ENCODE measurements around the gene ALOX15.
"Not testable (repeated sequence)": the region's sequence is repeated elsewhere in the genome, so short reads cannot be mapped to it uniquely, and the experiment has no call there.

The ALOX15 gene

DNA sequence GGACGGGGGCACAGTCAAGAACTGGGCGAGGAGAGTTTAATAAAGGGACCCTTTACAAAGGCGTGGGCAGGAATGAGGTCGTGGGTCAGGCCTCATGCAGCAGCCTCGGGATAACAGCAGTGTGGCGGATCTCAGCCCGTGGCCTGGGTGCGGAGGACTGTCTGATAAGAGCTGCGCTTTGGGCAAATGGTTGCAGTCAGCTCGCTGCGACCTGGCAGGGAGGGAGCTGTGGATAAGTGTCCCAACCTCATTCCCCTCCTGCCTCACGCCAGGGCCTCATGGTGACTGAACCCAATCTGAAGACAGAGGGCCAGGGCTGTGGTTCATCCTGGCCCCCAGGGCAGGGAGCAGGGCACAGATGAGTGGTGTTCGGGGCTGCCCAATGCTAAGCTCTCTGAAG lies 43.5 kb downstream of the ALOX15 start:
- Mint-ChIP-seq H3K4me3 (no peak overlapping the region), H3K36me3 (ENCODE audit: low read depth) (no peaks in the 10 kb centered on the region), H3K4me1 (ENCODE audit: low read depth) (peaks cover 5% of the 10 kb centered on the region), H3K27ac (no peak overlapping the region), H3K27me3 (peaks cover 14% of the 10 kb centered on the region), H3K9me3 (no peaks in the 10 kb centered on the region)
- no peak for DNase-seq

- Mint-ChIP-seq H3K9me3 (no peaks in the 10 kb centered on the region), H3K36me3 (ENCODE audit: low read depth) (no peaks in the 10 kb centered on the region), H3K27me3 (peaks cover 17% of the 10 kb centered on the region), H3K4me3 (no peak overlapping the region), H3K27ac (no peak overlapping the region), H3K4me1 (ENCODE audit: low read depth) (peaks cover 5% of the 10 kb centered on the region)
- DNase-seq: no peak
These were observed 44.7 kb downstream of the ALOX15 start for GRCh38 chr17:4596636-4597380.

DNA sequence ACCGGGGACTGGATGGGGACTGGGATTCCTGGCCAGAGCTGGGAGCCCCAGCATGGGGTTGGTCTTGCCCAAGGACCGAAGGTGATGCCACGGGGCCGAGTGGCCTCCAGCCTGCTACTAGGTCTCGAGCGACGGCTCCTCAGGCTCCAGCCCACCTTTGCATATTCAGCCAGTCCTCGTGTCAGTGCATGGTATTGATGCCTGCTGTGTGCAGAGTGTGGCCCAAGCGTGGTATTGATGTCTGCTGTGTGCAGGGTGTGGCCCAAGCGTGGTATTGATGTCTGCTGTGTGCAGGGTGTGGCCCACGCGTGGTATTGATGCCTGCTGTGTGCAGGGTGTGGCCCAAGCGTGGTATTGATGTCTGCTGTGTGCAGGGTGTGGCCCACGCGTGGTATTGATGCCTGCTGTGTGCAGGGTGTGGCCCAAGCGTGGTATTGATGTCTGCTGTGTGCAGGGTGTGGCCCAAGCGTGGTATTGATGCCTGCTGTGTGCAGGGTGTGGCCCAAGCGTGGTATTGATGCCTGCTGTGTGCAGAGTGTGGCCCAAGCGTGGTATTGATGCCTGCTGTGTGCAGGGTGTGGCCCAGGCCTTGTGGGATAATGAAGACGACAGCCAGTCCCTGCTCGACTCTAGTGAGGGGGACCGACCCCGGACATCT lies 45.7 kb downstream of the ALOX15 start:
- H3K4me1 Mint-ChIP-seq (ENCODE audit: low read depth); H3K27ac Mint-ChIP-seq; H3K9me3 Mint-ChIP-seq; H3K4me3 Mint-ChIP-seq; H3K36me3 Mint-ChIP-seq (ENCODE audit: low read depth); DNase-seq: not testable (repeated sequence)
- H3K27me3 Mint-ChIP-seq: peaks cover 17% of the 10 kb centered on the region

DNA sequence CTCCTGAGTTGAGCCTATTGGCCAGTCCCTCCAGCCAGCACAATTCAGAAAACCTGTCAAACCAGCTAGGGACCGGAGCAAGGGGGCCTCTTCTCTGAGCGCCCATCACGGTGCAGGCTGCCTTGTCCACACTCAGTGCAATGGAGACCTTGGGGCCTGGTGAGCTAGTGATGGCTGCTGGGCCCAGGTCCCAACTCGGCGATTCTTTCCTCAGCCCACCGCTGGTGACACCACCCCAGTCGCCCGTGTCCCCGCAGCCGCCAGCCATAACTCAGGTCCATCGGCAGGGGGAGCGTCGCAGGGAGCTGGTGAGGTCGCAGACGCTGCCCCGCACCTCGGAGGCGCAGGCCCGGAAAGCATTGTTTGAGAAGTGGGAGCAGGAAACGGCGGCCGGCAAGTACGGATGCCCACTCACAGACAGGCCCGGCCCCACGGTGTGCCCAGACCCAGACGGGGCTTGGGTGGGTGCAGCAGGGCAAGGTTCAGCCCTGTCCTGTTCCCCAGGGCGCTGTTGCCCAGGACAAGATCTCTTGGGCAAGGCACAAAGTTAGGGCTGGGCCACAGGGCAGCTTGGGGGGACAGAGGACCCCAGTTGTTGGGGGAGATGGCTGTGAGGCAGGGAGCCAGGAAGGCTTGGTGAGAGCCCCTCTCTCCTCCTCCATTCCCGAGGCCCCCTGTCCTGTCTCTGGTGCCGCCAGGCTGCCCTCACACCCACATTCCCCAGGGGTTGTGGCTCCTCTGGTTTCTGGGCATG lies 46.4 kb downstream of the ALOX15 start:
- H3K9me3 Mint-ChIP-seq: no peaks in the 10 kb centered on the region
- peaks cover 5% of the 10 kb centered on the region for H3K4me1 Mint-ChIP-seq (ENCODE audit: low read depth)
- H3K36me3 Mint-ChIP-seq (ENCODE audit: low read depth): no peaks in the 10 kb centered on the region
- DNase-seq: peak; percentile 58
- H3K27me3 Mint-ChIP-seq: peaks cover 17% of the 10 kb centered on the region
- H3K4me3 Mint-ChIP-seq: no peak overlapping the region
- H3K27ac Mint-ChIP-seq: no peak overlapping the region

- no peak overlapping the region for H3K4me3 Mint-ChIP-seq
These were observed 47.1 kb downstream of the ALOX15 start for GRCh38 chr17:4594406-4594805.

GRCh38 chr17:4593021-4593421 lies 48.5 kb downstream of the ALOX15 start:
- Mint-ChIP-seq H3K4me3 (no peak overlapping the region), H3K9me3 (no peaks in the 10 kb centered on the region), H3K27me3 (peaks cover 11% of the 10 kb centered on the region), H3K4me1 (ENCODE audit: low read depth) (peaks cover 5% of the 10 kb centered on the region), H3K27ac (no peak overlapping the region), H3K36me3 (ENCODE audit: low read depth) (no peaks in the 10 kb centered on the region)
- DNase-seq: no peak

More at GRCh38 chr17:4594406-4594805, 47.1 kb downstream of the ALOX15 start:
- Mint-ChIP-seq H3K27ac (no peak overlapping the region), H3K36me3 (ENCODE audit: low read depth) (no peaks in the 10 kb centered on the region), H3K27me3 (peaks cover 16% of the 10 kb centered on the region), H3K4me1 (ENCODE audit: low read depth) (peaks cover 5% of the 10 kb centered on the region), H3K9me3 (no peaks in the 10 kb centered on the region)
- DNase-seq: no peak

GRCh38 chr17:4592240-4593005 lies 49.1 kb downstream of the ALOX15 start:
- H3K27me3 Mint-ChIP-seq: peaks cover 11% of the 10 kb centered on the region
- peaks cover 5% of the 10 kb centered on the region for H3K4me1 Mint-ChIP-seq (ENCODE audit: low read depth)
- no peak overlapping the region for H3K4me3 Mint-ChIP-seq
- no peak overlapping the region for H3K27ac Mint-ChIP-seq
- H3K9me3 Mint-ChIP-seq: no peaks in the 10 kb centered on the region
- DNase-seq: no peak
- no peaks in the 10 kb centered on the region for H3K36me3 Mint-ChIP-seq (ENCODE audit: low read depth)

DNA sequence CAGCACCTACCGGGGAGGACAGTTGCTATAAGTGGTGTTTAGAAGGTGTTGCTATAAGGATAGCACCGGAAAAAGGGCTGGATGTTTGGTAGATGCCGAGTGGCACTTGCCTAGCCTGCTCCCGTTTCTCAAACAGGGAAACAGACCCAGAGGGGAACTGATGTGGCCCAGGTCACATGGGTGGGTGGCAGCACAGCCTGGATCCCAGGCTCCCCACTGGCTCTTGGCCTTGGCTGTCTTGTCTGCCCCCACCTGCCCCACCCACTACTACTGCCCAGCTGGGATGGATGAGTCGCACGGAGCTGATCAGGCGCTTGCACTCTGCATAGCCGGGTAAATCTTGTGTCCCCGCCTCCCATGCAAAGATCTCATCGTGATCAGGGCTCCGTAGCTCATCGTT lies 49.9 kb downstream of the ALOX15 start:
- Mint-ChIP-seq H3K27me3 (peaks cover 14% of the 10 kb centered on the region), H3K27ac (no peak overlapping the region), H3K4me1 (ENCODE audit: low read depth) (peaks cover 5% of the 10 kb centered on the region), H3K9me3 (no peaks in the 10 kb centered on the region), H3K36me3 (ENCODE audit: low read depth) (no peaks in the 10 kb centered on the region), H3K4me3 (no peak overlapping the region)
- no peak for DNase-seq

DNA sequence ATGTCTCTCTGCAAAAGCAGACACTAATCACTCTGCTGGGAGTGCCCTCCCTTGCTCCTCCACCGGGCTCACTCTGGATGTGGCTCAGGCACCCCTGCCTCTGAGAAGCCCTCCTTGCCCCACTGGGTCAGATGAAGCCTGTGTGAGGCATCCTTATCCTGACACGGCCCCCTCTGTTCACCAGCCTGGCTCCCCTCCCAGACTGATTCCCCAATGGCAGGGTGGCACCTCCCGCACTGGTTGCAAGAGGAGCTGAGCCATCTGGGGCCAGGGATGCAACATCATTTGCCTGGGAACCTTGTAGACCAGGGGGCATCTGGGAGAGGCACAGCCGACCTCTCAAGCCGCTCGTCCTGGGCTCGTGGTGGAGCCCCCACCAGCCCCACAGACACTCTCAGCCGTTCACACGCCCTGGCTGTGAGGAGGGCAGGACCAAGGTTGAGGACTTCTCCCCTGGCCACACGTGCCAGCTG lies 50.5 kb downstream of the ALOX15 start:
- no peak overlapping the region for H3K27ac Mint-ChIP-seq
- H3K9me3 Mint-ChIP-seq: no peaks in the 10 kb centered on the region
- no peak for DNase-seq
- H3K36me3 Mint-ChIP-seq (ENCODE audit: low read depth): no peaks in the 10 kb centered on the region
- H3K4me1 Mint-ChIP-seq (ENCODE audit: low read depth): peaks cover 5% of the 10 kb centered on the region
- peaks cover 19% of the 10 kb centered on the region for H3K27me3 Mint-ChIP-seq
- H3K4me3 Mint-ChIP-seq: no peak overlapping the region

- DNase-seq; H3K4me1 Mint-ChIP-seq (ENCODE audit: low read depth); H3K9me3 Mint-ChIP-seq; H3K4me3 Mint-ChIP-seq; H3K36me3 Mint-ChIP-seq (ENCODE audit: low read depth); H3K27ac Mint-ChIP-seq: not testable (repeated sequence)
- H3K27me3 Mint-ChIP-seq: peaks cover 27% of the 10 kb centered on the region
These were observed 51.4 kb downstream of the ALOX15 start for GRCh38 chr17:4590042-4590441.

DNA sequence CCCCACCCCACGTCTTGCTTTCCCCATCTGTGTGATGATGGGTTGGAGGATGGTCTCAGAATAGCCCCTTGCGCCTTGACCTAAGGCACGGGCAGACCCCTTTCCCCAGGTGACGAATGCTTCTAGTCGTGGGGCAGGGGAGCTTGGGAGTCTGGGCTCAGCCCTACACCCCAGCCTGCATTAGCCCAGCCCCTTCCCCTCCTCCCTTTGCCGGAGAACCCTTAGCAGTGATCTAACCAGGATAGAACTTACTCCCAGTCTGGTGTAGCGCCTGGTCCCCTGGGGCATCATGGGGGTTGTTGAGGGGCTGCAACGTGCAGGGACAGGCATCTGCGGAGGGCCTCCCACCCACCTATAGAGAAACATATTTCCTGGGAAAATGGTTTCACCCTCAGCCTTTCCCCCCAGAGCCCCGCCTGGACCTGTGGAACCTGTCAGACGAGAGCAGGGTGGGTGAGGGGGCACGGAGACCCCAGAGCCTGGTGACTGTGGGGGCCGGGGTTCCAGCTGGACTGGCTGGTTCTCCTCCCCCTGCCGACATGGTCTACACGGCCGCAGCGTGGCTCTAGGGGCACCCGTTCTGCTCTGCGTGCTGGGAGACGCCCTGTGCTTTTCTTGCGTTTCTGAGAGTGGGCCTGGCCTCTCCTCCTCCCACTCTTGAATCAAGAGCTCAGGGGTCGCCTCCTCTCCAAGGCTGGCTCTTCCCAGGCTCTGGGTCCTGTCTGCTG lies 52.4 kb downstream of the ALOX15 start:
- no peak for DNase-seq
- Mint-ChIP-seq H3K9me3 (no peaks in the 10 kb centered on the region), H3K27ac (no peak overlapping the region), H3K4me3 (no peak overlapping the region), H3K27me3 (peaks cover 26% of the 10 kb centered on the region), H3K4me1 (ENCODE audit: low read depth) (peaks cover 3% of the 10 kb centered on the region), H3K36me3 (ENCODE audit: low read depth) (no peaks in the 10 kb centered on the region)

DNA sequence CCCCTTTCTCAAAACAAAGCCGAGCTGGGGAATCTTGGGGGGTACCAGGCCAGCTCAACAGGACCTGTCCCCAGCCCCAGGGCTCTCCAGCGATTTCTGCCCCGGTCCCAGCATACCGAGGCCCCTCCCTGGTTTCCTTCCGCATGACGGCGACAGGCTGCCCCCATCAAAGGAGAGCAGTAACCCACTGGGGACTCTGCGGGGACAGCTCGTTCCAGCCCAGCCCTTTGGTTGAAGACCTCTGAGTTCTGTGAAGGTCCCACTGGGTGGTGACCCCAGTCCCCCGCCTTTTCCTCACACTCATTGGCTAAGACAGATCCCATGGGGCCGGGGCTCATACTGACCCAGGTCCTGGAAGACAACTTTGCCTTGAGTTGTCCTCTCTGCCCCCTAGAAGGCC lies 53.1 kb downstream of the ALOX15 start:
- Mint-ChIP-seq H3K27ac (no peak overlapping the region), H3K27me3 (peaks cover 30% of the 10 kb centered on the region), H3K9me3 (no peaks in the 10 kb centered on the region), H3K4me3 (no peak overlapping the region), H3K4me1 (ENCODE audit: low read depth) (peaks cover 8% of the 10 kb centered on the region), H3K36me3 (ENCODE audit: low read depth) (no peaks in the 10 kb centered on the region)
- no peak for DNase-seq

GRCh38 chr17:4587803-4588202 lies 53.7 kb downstream of the ALOX15 start:
- Mint-ChIP-seq H3K4me1 (ENCODE audit: low read depth) (peaks cover 8% of the 10 kb centered on the region), H3K27ac (no peak overlapping the region), H3K36me3 (ENCODE audit: low read depth) (no peaks in the 10 kb centered on the region), H3K4me3 (no peak overlapping the region), H3K27me3 (peaks cover 36% of the 10 kb centered on the region), H3K9me3 (no peaks in the 10 kb centered on the region)
- no peak for DNase-seq

- Mint-ChIP-seq H3K36me3 (ENCODE audit: low read depth) (no peaks in the 10 kb centered on the region), H3K27ac (no peak overlapping the region), H3K9me3 (no peaks in the 10 kb centered on the region), H3K4me3 (no peak overlapping the region), H3K27me3 (peaks cover 39% of the 10 kb centered on the region), H3K4me1 (ENCODE audit: low read depth) (peaks cover 8% of the 10 kb centered on the region)
- no peak for DNase-seq
These were observed 54.3 kb downstream of the ALOX15 start for GRCh38 chr17:4587195-4587594.
